ENCODE data around the gene CLEC9A. TPM values are rescaled to one million over a fixed set of nuclear protein-coding genes. Genes with fewer than 3 reads are reported as not detected.

Gene CLEC9A
- total and polyA plus RNA-seq, 4 donors, result 0.03 to 0.14 TPM; not detected in 2

- H3K9ac ChIP-seq (ENCODE audit: low read depth in 1 of 2, low read length in 2 of 2), result no peak overlapping the region
- no peak for TF ChIP-seq FOXA1 (IDR thresholded peaks at IDR 0.05)
- no peak for TF ChIP-seq GABPA (IDR thresholded peaks at IDR 0.05 in 1 of 2, conservative IDR thresholded peaks at IDR 0.05 in 1 of 2)
- TF ChIP-seq NR2F2 (IDR thresholded peaks at IDR 0.05), result no peak
- TF ChIP-seq YY1 (IDR thresholded peaks at IDR 0.05), result no peak
- no peak for TF ChIP-seq ATF3 (IDR thresholded peaks at IDR 0.05)
- TF ChIP-seq RAD21 (IDR thresholded peaks at IDR 0.05), result no peak
- no peak for TF ChIP-seq MAX (IDR thresholded peaks at IDR 0.05)
- TF ChIP-seq REST (IDR thresholded peaks at IDR 0.05), result no peak
- no peak for TF ChIP-seq JUND (IDR thresholded peaks at IDR 0.05)
- TF ChIP-seq HNF4A (conservative IDR thresholded peaks at IDR 0.05), result no peak
- no peak for TF ChIP-seq ZBTB33 (IDR thresholded peaks at IDR 0.05)
- no peak for TF ChIP-seq HNF4G (IDR thresholded peaks at IDR 0.05)
- TF ChIP-seq SP1 (IDR thresholded peaks at IDR 0.05), result no peak
- no peak for TF ChIP-seq CTCF (IDR thresholded peaks at IDR 0.05; ENCODE audit: low read depth, low read length, missing input control)
- no peak for TF ChIP-seq EGR1 (IDR thresholded peaks at IDR 0.05; ENCODE audit: low read depth in 2 of 2)
- TF ChIP-seq TAF1 (conservative IDR thresholded peaks at IDR 0.05), result no peak
- TF ChIP-seq FOXA2 (IDR thresholded peaks at IDR 0.05), result no peak
- TF ChIP-seq RXRA (IDR thresholded peaks at IDR 0.05), result no peak
- no peaks in the 10 kb centered on the region for H3K27me3 ChIP-seq (ENCODE audit: control insufficient read depth in 4 of 4, insufficient read depth in 4 of 4, low read length in 3 of 4)
- H3K4me1 ChIP-seq (ENCODE audit: control insufficient read depth in 4 of 4, insufficient read depth in 4 of 4, low read length in 3 of 4), result no peaks in the 10 kb centered on the region
- H3K27ac ChIP-seq (ENCODE audit: low read depth in 1 of 2, low read length in 2 of 2), result no peak overlapping the region
- no peak for DNase-seq (ENCODE audit: low spot score)
- WGBS, result 81% methylated on average over 3 of the region's 3 CpGs
- H3K4me3 ChIP-seq (ENCODE audit: low read depth in 1 of 3, low read length in 3 of 3), result no peak overlapping the region
- no peaks in the 10 kb centered on the region for H3K36me3 ChIP-seq (ENCODE audit: control insufficient read depth in 4 of 4, insufficient read depth in 3 of 4, low read depth in 1 of 4, low read length in 3 of 4)
- no peaks in the 10 kb centered on the region for H3K9me3 ChIP-seq (ENCODE audit: control insufficient read depth in 4 of 4, low read length in 3 of 4)
These were observed 9.1 kb upstream of the CLEC9A start for GRCh38 chr12:10021342-10021741.
